ENCODE data around the gene RNF20. TPM values are rescaled to one million over a fixed set of nuclear protein-coding genes. Genes with fewer than 3 reads are reported as not detected.

The RNF20 gene
- polyA plus RNA-seq, 2 of the 4 experiments (the other 2 are of a cell fraction), result 32.4 to 54.4 TPM

- Histone ChIP-seq H3K9me3 (no peaks in the 10 kb centered on the region), H3K4me3 (no peak overlapping the region), H3K4me2 (no peak overlapping the region), H3K27ac (no peak overlapping the region), H3K4me1 (no peaks in the 10 kb centered on the region)
- no peak for DNase-seq (ENCODE audit: low read depth in 1 of 2, low spot score in 1 of 2)
- POLR2A ChIA-PET, result interaction anchor here (1.2 kb wide), 1 partner anchor 81 kb away, joined by 3 read pairs; a partner anchor contains a TSS
- TF ChIP-seq TFCP2L1 (CRISPR knock-in tag; IDR thresholded peaks at IDR 0.05), result no peak
- no peak for TF ChIP-seq TP53 (CRISPR knock-in tag; IDR thresholded peaks at IDR 0.05)
- no peak for TF ChIP-seq EHMT2 (IDR thresholded peaks at IDR 0.05; ENCODE audit: low read depth)
- TF ChIP-seq POLR2A (IDR thresholded peaks at IDR 0.05; ENCODE audit: low read length), result no peak
- no peak for ATAC-seq
- no peak for FAIRE-seq
- 83% methylated on average over 3 of the region's 3 CpGs for WGBS (ENCODE audit: missing lambda C conversion rate)
- CTCF ChIA-PET, result interaction anchor here (0.6 to 1.9 kb wide), 14 partner anchors 12 to 615 kb away, joined by 3 to 12 read pairs (median 3); no protein-coding TSS in a partner anchor
These were observed 34.2 kb downstream of the RNF20 start for GRCh38 chr9:101567725-101568350.

GRCh38 chr9:101569741-101570501 lies 36.3 kb downstream of the RNF20 start:
- FAIRE-seq, result no peak

More at GRCh38 chr9:101569741-101570501, 36.3 kb downstream of the RNF20 start:
- TF ChIP-seq EHF (CRISPR knock-in tag; IDR thresholded peaks at IDR 0.05) (no peak), PBX3 (IDR thresholded peaks at IDR 0.05) (no peak), SMC3 (IDR thresholded peaks at IDR 0.05) (no peak), ZSCAN20 (CRISPR knock-in tag; IDR thresholded peaks at IDR 0.05) (no peak), POLR2AphosphoS2 (conservative IDR thresholded peaks at IDR 0.05; ENCODE audit: low read length) (no peak), ELK1 (IDR thresholded peaks at IDR 0.05; ENCODE audit: low read depth, low read length) (no peak), CTCF (IDR thresholded peaks at IDR 0.05) (no peak), FOSL2 (IDR thresholded peaks at IDR 0.05) (no peak), FOSL2 (CRISPR knock-in tag; IDR thresholded peaks at IDR 0.05) (no peak), POLR2A (IDR thresholded peaks at IDR 0.05; ENCODE audit: low read length) (no peak), HEYL (CRISPR knock-in tag; IDR thresholded peaks at IDR 0.05) (no peak), ZFP36 (IDR thresholded peaks at IDR 0.05; ENCODE audit: borderline replicate concordance, partially characterized antibody) (no peak), TP53 (CRISPR knock-in tag; IDR thresholded peaks at IDR 0.05) (no peak), JUNB (IDR thresholded peaks at IDR 0.05) (no peak), HOXA7 (CRISPR knock-in tag; IDR thresholded peaks at IDR 0.05) (no peak), USF2 (IDR thresholded peaks at IDR 0.05) (no peak), HOXB5 (CRISPR knock-in tag; IDR thresholded peaks at IDR 0.05) (no peak)
- Histone ChIP-seq H3K27ac (no peak overlapping the region), H3K4me2 (no peak overlapping the region), H3K4me3 (no peak overlapping the region), H3K4me1 (no peaks in the 10 kb centered on the region), H3K9me3 (no peaks in the 10 kb centered on the region)
- WGBS (ENCODE audit: missing lambda C conversion rate), result 86% methylated on average over 5 of the region's 5 CpGs
- DNase-seq (ENCODE audit: low read depth in 1 of 2, low spot score in 1 of 2) (no peak), ATAC-seq (no peak)
- CTCF ChIA-PET, result interaction anchor here (1.0 kb wide), 1 partner anchor 121 kb away, joined by 3 read pairs; no protein-coding TSS in a partner anchor
- POLR2A ChIA-PET, result no interaction called here
